Measurements from ENCODE around the gene ATXN7L2.

GRCh38 chr1:109538827-109539555 is 55.3 kb downstream of the ATXN7L2 start:
- TF ChIP-seq CTCF (IDR thresholded peaks at IDR 0.05) (no peak), POLR2A (IDR thresholded peaks at IDR 0.05) (no peak), EP300 (IDR thresholded peaks at IDR 0.05) (no peak)

Data from tibial nerve (tissue), 4 donors.